Measurements from ENCODE around the gene CPSF7.
A peak's percentile ranks its signal among the peaks of the same experiment; 100 is the strongest.

CPSF7 gene

DNA sequence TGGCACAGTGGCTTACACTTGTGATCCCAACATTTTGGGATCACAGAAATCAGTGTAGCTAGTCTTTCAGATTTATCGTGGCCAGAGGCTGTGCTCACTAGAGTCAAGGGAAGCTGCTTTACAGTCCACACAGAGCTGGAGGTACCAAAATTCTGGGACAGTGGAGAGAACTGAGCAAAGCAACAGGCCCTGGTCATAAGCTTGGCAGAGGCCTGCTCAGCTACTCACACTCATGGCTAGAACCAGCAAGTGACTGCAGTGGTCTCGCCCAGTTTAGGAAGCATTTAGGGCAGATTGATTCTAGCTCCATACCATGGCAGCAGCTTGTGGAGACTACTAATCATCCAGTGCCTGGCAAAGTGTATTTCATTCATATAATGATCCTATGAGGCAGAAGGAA, 28.6 kb downstream of the CPSF7 start:
- Histone ChIP-seq H4K20me1 (ENCODE audit: insufficient read depth, low read length) (no peaks in the 10 kb centered on the region), H3K79me2 (ENCODE audit: low read length) (peaks cover 5% of the 10 kb centered on the region), H2AFZ (ENCODE audit: low read length) (no peak overlapping the region), H3K9me2 (replicated peaks; ENCODE audit: insufficient read depth, low read length) (no peaks in the 10 kb centered on the region), H3K27me3 (replicated peaks; ENCODE audit: insufficient read depth, low read length) (no peaks in the 10 kb centered on the region), H3K36me3 (replicated peaks; ENCODE audit: insufficient read depth, low read length) (peaks cover 14% of the 10 kb centered on the region), H3K9me3 (replicated peaks; ENCODE audit: insufficient read depth, low read length) (no peaks in the 10 kb centered on the region), H3K9ac (ENCODE audit: low read length) (no peak overlapping the region), H3K4me1 (ENCODE audit: low read length) (no peaks in the 10 kb centered on the region), H3K27ac (ENCODE audit: low read length) (no peak overlapping the region), H3F3A (ENCODE audit: insufficient read depth, low read length) (peaks cover 7% of the 10 kb centered on the region; the same call in 1 of the 2 replicates), H3K4me3 (ENCODE audit: low read length) (no peak overlapping the region), H3K4me2 (ENCODE audit: low read depth, low read length) (no peak overlapping the region)
- DNase-seq = no peak
- TF ChIP-seq EZH2 (optimal IDR thresholded peaks at IDR 0.05; ENCODE audit: low read depth, low read length) (no peak), EZH2phosphoT487 (IDR thresholded peaks at IDR 0.05; ENCODE audit: low read length) (no peak)
- TF ChIP-seq, protein P1, sequence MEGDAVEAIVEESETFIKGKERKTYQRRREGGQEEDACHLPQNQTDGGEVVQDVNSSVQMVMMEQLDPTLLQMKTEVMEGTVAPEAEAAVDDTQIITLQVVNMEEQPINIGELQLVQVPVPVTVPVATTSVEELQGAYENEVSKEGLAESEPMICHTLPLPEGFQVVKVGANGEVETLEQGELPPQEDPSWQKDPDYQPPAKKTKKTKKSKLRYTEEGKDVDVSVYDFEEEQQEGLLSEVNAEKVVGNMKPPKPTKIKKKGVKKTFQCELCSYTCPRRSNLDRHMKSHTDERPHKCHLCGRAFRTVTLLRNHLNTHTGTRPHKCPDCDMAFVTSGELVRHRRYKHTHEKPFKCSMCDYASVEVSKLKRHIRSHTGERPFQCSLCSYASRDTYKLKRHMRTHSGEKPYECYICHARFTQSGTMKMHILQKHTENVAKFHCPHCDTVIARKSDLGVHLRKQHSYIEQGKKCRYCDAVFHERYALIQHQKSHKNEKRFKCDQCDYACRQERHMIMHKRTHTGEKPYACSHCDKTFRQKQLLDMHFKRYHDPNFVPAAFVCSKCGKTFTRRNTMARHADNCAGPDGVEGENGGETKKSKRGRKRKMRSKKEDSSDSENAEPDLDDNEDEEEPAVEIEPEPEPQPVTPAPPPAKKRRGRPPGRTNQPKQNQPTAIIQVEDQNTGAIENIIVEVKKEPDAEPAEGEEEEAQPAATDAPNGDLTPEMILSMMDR (IDR thresholded peaks at IDR 0.05; ENCODE audit: low read length) = no peak

DNA sequence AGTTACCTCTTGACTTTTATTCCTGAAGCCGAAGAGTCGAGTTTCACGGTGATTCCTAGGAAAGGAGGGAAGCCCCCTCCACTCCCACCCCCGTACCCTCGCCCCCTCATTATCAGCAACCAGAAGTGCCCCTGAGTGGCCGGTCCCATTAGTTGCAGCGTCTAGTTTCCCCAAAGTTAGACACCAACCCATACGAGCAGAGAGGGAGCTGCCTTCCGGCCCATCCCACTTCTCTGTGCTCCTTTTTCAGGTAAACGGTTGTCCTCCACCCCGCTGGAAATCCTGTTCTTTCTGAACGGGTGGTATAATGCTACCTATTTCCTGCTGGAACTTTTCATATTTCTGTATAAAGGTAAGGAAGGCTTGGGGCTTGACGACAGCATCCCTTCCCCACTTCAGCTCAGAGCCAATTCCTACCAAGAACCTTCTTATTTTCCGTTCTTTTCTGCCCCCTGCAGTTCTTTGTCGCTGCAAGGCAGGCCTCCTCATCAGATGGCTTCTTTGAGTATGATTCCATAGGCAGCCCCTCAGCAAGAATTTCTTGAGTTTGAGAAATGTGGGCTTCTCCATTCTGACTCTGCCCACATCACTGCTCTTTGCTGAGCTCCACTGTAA, 36.7 kb downstream of the CPSF7 start:
- Histone ChIP-seq H3K4me3 (ENCODE audit: low read length) (peak overlapping the region; percentile 74), H3K27ac (ENCODE audit: low read length) (no peak overlapping the region; the same call in 1 of the 2 replicates), H3F3A (ENCODE audit: insufficient read depth, low read length) (peaks cover 9% of the 10 kb centered on the region; the same call in 1 of the 2 replicates), H3K79me2 (ENCODE audit: low read length) (0 out of 2 replicates have a peak, but pooled peaks cover 7% of the 10 kb centered on the region), H3K9ac (ENCODE audit: low read length) (peak overlapping the region; percentile 64), H3K9me2 (replicated peaks; ENCODE audit: insufficient read depth, low read length) (no peaks in the 10 kb centered on the region), H3K9me3 (replicated peaks; ENCODE audit: insufficient read depth, low read length) (no peaks in the 10 kb centered on the region), H4K20me1 (ENCODE audit: insufficient read depth, low read length) (no peaks in the 10 kb centered on the region), H3K4me1 (ENCODE audit: low read length) (peaks cover 4% of the 10 kb centered on the region; the same call in 1 of the 2 replicates), H3K36me3 (replicated peaks; ENCODE audit: insufficient read depth, low read length) (no peaks in the 10 kb centered on the region), H2AFZ (ENCODE audit: low read length) (peak overlapping the region; percentile 95), H3K27me3 (replicated peaks; ENCODE audit: insufficient read depth, low read length) (no peaks in the 10 kb centered on the region), H3K4me2 (ENCODE audit: low read depth, low read length) (peak overlapping the region; percentile 73)
- TF ChIP-seq EZH2phosphoT487 (IDR thresholded peaks at IDR 0.05; ENCODE audit: low read length) = no peak
- TF ChIP-seq, protein P1 (IDR thresholded peaks at IDR 0.05; ENCODE audit: low read length) = peak; percentile 33; the same call in 1 of the 2 replicates
- DNase-seq = peak; percentile 34

GRCh38 chr11:61390161-61390560, 39.6 kb downstream of the CPSF7 start:
- TF ChIP-seq, protein P1 (IDR thresholded peaks at IDR 0.05; ENCODE audit: low read length) = no peak
- no peak for TF ChIP-seq EZH2phosphoT487 (IDR thresholded peaks at IDR 0.05; ENCODE audit: low read length)
- TF ChIP-seq EZH2 (optimal IDR thresholded peaks at IDR 0.05; ENCODE audit: low read depth, low read length) = no peak
- Histone ChIP-seq H4K20me1 (ENCODE audit: insufficient read depth, low read length) (no peaks in the 10 kb centered on the region), H3K36me3 (replicated peaks; ENCODE audit: insufficient read depth, low read length) (no peaks in the 10 kb centered on the region), H3K27ac (ENCODE audit: low read length) (no peak overlapping the region), H3K27me3 (replicated peaks; ENCODE audit: insufficient read depth, low read length) (no peaks in the 10 kb centered on the region), H3K4me1 (ENCODE audit: low read length) (peaks cover 4% of the 10 kb centered on the region; the same call in 1 of the 2 replicates), H3K4me2 (ENCODE audit: low read depth, low read length) (no peak overlapping the region), H3F3A (ENCODE audit: insufficient read depth, low read length) (peaks cover 9% of the 10 kb centered on the region; the same call in 1 of the 2 replicates), H3K9ac (ENCODE audit: low read length) (no peak overlapping the region), H3K9me3 (replicated peaks; ENCODE audit: insufficient read depth, low read length) (no peaks in the 10 kb centered on the region), H2AFZ (ENCODE audit: low read length) (no peak overlapping the region), H3K79me2 (ENCODE audit: low read length) (0 out of 2 replicates have a peak, but pooled peaks cover 6% of the 10 kb centered on the region), H3K4me3 (ENCODE audit: low read length) (no peak overlapping the region), H3K9me2 (replicated peaks; ENCODE audit: insufficient read depth, low read length) (no peaks in the 10 kb centered on the region)
- DNase-seq = no peak
